CD4-positive, alpha-beta T cell treated with Interleukin-17A for 4 hours (primary cell): ENCODE results near the gene SLAMF6.
"Not testable (repeated sequence)": the region's sequence is repeated elsewhere in the genome, so short reads cannot be mapped to it uniquely, and the experiment has no call there.

ENCODE experiments used
- DNase-seq: peaks from one replicate; pipeline ENCODE4 v3.0.0-alpha.2; 2020; ENCODE audit warnings: mixed read lengths

The SLAMF6 gene

GRCh38 chr1:160541622-160542302, 18.7 kb upstream of the SLAMF6 start:
- DNase-seq: no peak

- no peak for DNase-seq
Measured at GRCh38 chr1:160540859-160541233, 17.8 kb upstream of the SLAMF6 start.

- peak; percentile 62 for DNase-seq
Measured at GRCh38 chr1:160539990-160540858, 17.2 kb upstream of the SLAMF6 start.

- no peak for DNase-seq
Measured at GRCh38 chr1:160539684-160539989, 16.6 kb upstream of the SLAMF6 start.

GRCh38 chr1:160538985-160539651, 16.1 kb upstream of the SLAMF6 start:
- no peak for DNase-seq

- DNase-seq: no peak
Measured at GRCh38 chr1:160537714-160538665, 14.9 kb upstream of the SLAMF6 start.

GRCh38 chr1:160534823-160535605, 12.0 kb upstream of the SLAMF6 start:
- DNase-seq: no peak

- not testable (repeated sequence) for DNase-seq
Measured at GRCh38 chr1:160532557-160532813, 9.4 kb upstream of the SLAMF6 start.

- not testable (repeated sequence) for DNase-seq
Measured at GRCh38 chr1:160531809-160532556, 8.9 kb upstream of the SLAMF6 start.

GRCh38 chr1:160529401-160529952, 6.4 kb upstream of the SLAMF6 start:
- peak; percentile 19 for DNase-seq

GRCh38 chr1:160523789-160524188, 734 bp upstream of the SLAMF6 start:
- DNase-seq: not testable (repeated sequence)

- no peak for DNase-seq
Measured at GRCh38 chr1:160522136-160522535, 919 bp downstream of the SLAMF6 start.

- DNase-seq: no peak
Measured at GRCh38 chr1:160521554-160521953, 1.5 kb downstream of the SLAMF6 start.

GRCh38 chr1:160520999-160521398, 2.1 kb downstream of the SLAMF6 start:
- DNase-seq: no peak

- DNase-seq: no peak
Measured at GRCh38 chr1:160520582-160520981, 2.5 kb downstream of the SLAMF6 start.

- DNase-seq: peak; percentile 57
Measured at GRCh38 chr1:160519642-160520435, 3.2 kb downstream of the SLAMF6 start.

- not testable (repeated sequence) for DNase-seq
Measured at GRCh38 chr1:160517519-160517918, 5.5 kb downstream of the SLAMF6 start.

GRCh38 chr1:160515908-160516307, 7.1 kb downstream of the SLAMF6 start:
- DNase-seq: not testable (repeated sequence)

- DNase-seq: no peak
Measured at GRCh38 chr1:160504651-160505050, 18.4 kb downstream of the SLAMF6 start.

- no peak for DNase-seq
Measured at GRCh38 chr1:160503087-160503486, 20.0 kb downstream of the SLAMF6 start.
